HCT116 (cell line): ENCODE measurements around the gene GPM6B. TPM values are rescaled to one million over a fixed set of nuclear protein-coding genes. Genes with fewer than 3 reads are reported as not detected.

Source experiments
- ATAC-seq: fragments of 200-7000 bp; cut with Tn5 transposase; 2 replicates; pipeline ENCODE4 v1.9.1; 2020; ENCODE audit warnings: mild to moderate bottlenecking, moderate library complexity
- BruUV-seq: library from RNA; stranded (reverse); fragments of 400-500 nt; replicated peaks from 2 replicates; lab custom pipeline; 2021; lab: Mats Ljungman, UMichigan
- CTCF ChIA-PET: fragments of 300-600 bp; sonication (Branson Sonifier 250); formaldehyde crosslinking; loops from one replicate; lab custom pipeline; 2021; ENCODE audit warnings: antibody characterized with exemption; lab: Charles Lee
- POLR2A ChIA-PET: fragments of 300-600, 350-600 bp; sonication (Branson Sonifier 250); formaldehyde crosslinking; loops from one replicate; lab custom pipeline; 2021; ENCODE audit warnings: antibody characterized with exemption; lab: Charles Lee
- RAD21 ChIA-PET, 2 experiments: fragments of 300-600 bp; sonication (Branson Sonifier 250); formaldehyde crosslinking; loops; one replicate each; lab custom pipeline; 2023; ENCODE audit warnings: low total read pairs in 2 of 2; ENCODE audit not compliant: uncharacterized antibody in 2 of 2, unreplicated experiment in 2 of 2, low non-redundant PET in 1 of 2; lab: Charles Lee
- DNase-seq: peaks from one replicate; pipeline ENCODE4 v3.0.0-alpha.2; 2010; ENCODE audit warnings: low read depth, low spot score
- H2AFZ ChIP-seq: fragments of 200-600 bp; shearing (Covaris generic), sonication (generic); 2 replicates; pipeline ENCODE4 v1.6.1; 2017; ENCODE audit warnings: low read depth, mixed run types, mixed read lengths, antibody characterized with exemption, low read length; ENCODE audit not compliant: poor library complexity, severe bottlenecking
- H3K27ac ChIP-seq: 2 replicates; pipeline ENCODE4 v1.5.1; 2012; ENCODE audit warnings: low read depth, low read length
- H3K27me3 ChIP-seq: fragments of 200-600 bp; sonication (generic); 2 replicates; pipeline ENCODE4 v1.6.1; 2016; ENCODE audit warnings: mixed run types, low read length, mixed read lengths; ENCODE audit not compliant: insufficient read depth
- H3K36me3 ChIP-seq, 2 experiments: fragments of 200-500 bp in 1 of 2; fragments of 200-600 bp in 1 of 2; sonication (Bioruptor generic) in 1 of 2; sonication (generic) in 1 of 2; 2 replicates each; pipeline versions ENCODE4 v1.5.1 to v1.6.1; 2014 to 2016; ENCODE audit warnings: low read length in 2 of 2, inconsistent platforms in 1 of 2, mixed read lengths in 1 of 2, mixed run types in 1 of 2; ENCODE audit not compliant: insufficient read depth in 2 of 2, control insufficient read depth in 1 of 2
- H3K4me1 ChIP-seq, 2 experiments: fragments of 200-600 bp in 1 of 2; sonication (generic) in 1 of 2; 2 replicates each; pipeline versions ENCODE4 v1.5.1 to v1.6.1; 2012 to 2017; ENCODE audit warnings: low read length in 2 of 2, inconsistent platforms in 1 of 2, mild to moderate bottlenecking in 1 of 2, mixed read lengths in 1 of 2, mixed run types in 1 of 2, moderate library complexity in 1 of 2; ENCODE audit not compliant: insufficient read depth in 2 of 2, control insufficient read depth in 1 of 2
- H3K4me2 ChIP-seq: fragments of 200-600 bp; sonication (generic); 2 replicates; pipeline ENCODE4 v1.6.1; 2017; ENCODE audit warnings: mixed run types, low read length, mixed read lengths
- H3K4me3 ChIP-seq, 2 experiments: fragments of 200-600 bp in 1 of 2; sonication (generic) in 1 of 2; replicated peaks in 1 of 2; 2 replicates each; pipeline ENCODE4 v1.5.1; 2011 to 2016; ENCODE audit warnings: low read length in 2 of 2, control low read depth in 1 of 2, low read depth in 1 of 2, mild to moderate bottlenecking in 1 of 2, mixed read lengths in 1 of 2, mixed run types in 1 of 2
- H3K79me2 ChIP-seq: fragments of 200-600 bp; sonication (generic); 2 replicates; pipeline ENCODE4 v1.6.1; 2017; ENCODE audit warnings: mild to moderate bottlenecking, mixed run types, low read length, moderate library complexity, mixed read lengths; ENCODE audit not compliant: insufficient read depth
- H3K9ac ChIP-seq: fragments of 200-600 bp; sonication (generic); 2 replicates; pipeline ENCODE4 v1.6.1; 2016; ENCODE audit warnings: low read length, mixed read lengths
- H3K9me2 ChIP-seq: fragments of 200-600 bp; sonication (generic), shearing (Covaris generic); 2 replicates; pipeline ENCODE4 v1.6.1; 2017; ENCODE audit warnings: mixed run types, mild to moderate bottlenecking, moderate library complexity; ENCODE audit not compliant: insufficient read depth
- H3K9me3 ChIP-seq, 2 experiments: fragments of 200-500 bp in 1 of 2; fragments of 200-600 bp in 1 of 2; sonication (Bioruptor generic) in 1 of 2; sonication (generic) in 1 of 2; 2 replicates each; pipeline ENCODE4 v1.6.1; 2014 to 2017; ENCODE audit warnings: low read length in 2 of 2, mixed read lengths in 2 of 2, inconsistent platforms in 1 of 2, low read depth in 1 of 2, mild to moderate bottlenecking in 1 of 2, mixed run types in 1 of 2, moderate library complexity in 1 of 2; ENCODE audit not compliant: control insufficient read depth in 1 of 2, insufficient read depth in 1 of 2
- H4K20me1 ChIP-seq: fragments of 200-600 bp; sonication (generic), shearing (Covaris generic); 2 replicates; pipeline ENCODE4 v1.6.1; 2017; ENCODE audit warnings: mixed run types, mild to moderate bottlenecking, moderate library complexity; ENCODE audit not compliant: insufficient read depth
- CBX3 ChIP-seq: IDR thresholded peaks from 2 replicates; pipeline ENCODE4 v1.6.1; 2012; ENCODE audit warnings: low read depth
- CEBPB ChIP-seq: IDR thresholded peaks from 2 replicates; pipeline ENCODE4 v1.6.1; 2012; ENCODE audit warnings: low read depth
- EGR1 ChIP-seq: IDR thresholded peaks from 2 replicates; pipeline ENCODE4 v1.6.1; 2012; ENCODE audit warnings: low read depth
- ELF1 ChIP-seq: IDR thresholded peaks from 2 replicates; pipeline ENCODE4 v1.6.1; 2012; ENCODE audit warnings: low read depth, borderline replicate concordance
- EZH2phosphoT487 ChIP-seq: fragments of 200-600 bp; IDR thresholded peaks from 2 replicates; pipeline ENCODE4 v1.6.1; 2018; ENCODE audit warnings: antibody characterized with exemption, borderline replicate concordance
- FOSL1 ChIP-seq: IDR thresholded peaks from 2 replicates; pipeline ENCODE4 v1.6.1; 2012; ENCODE audit warnings: low read depth
- JUND ChIP-seq: IDR thresholded peaks from 2 replicates; pipeline ENCODE4 v1.6.1; 2012
- POLR2A ChIP-seq: IDR thresholded peaks from 2 replicates; pipeline ENCODE4 v1.7.0; 2011; ENCODE audit warnings: borderline replicate concordance; ENCODE audit not compliant: insufficient read depth, insufficient read length; ENCODE audit errors: extremely low read depth
- POLR2AphosphoS5 ChIP-seq: IDR thresholded peaks from 2 replicates; pipeline ENCODE4 v1.6.1; 2011; ENCODE audit warnings: mild to moderate bottlenecking, low read depth, low read length, moderate library complexity
- SIN3A ChIP-seq: IDR thresholded peaks from 2 replicates; pipeline ENCODE4 v1.6.1; 2012; ENCODE audit warnings: low read depth
- SP1 ChIP-seq: IDR thresholded peaks from 2 replicates; pipeline ENCODE4 v1.6.1; 2012; ENCODE audit warnings: low read depth
- SRF ChIP-seq: IDR thresholded peaks from 2 replicates; pipeline ENCODE4 v1.6.1; 2012; ENCODE audit warnings: low read depth
- TCF7L2 ChIP-seq: IDR thresholded peaks from 2 replicates; pipeline ENCODE4 v1.7.0; 2011; ENCODE audit warnings: borderline replicate concordance, inconsistent platforms; ENCODE audit not compliant: insufficient read depth, insufficient read length; ENCODE audit errors: extremely low read depth
- ZFX ChIP-seq: fragments of 450-650 bp; IDR thresholded peaks from 2 replicates; pipeline ENCODE4 v1.6.1; 2017
- ZNF274 ChIP-seq: fragments of 200-500 bp; sonication (Bioruptor generic); IDR thresholded peaks from 2 replicates; pipeline ENCODE4 v1.6.1; 2014; ENCODE audit warnings: mild to moderate bottlenecking, low read depth, low read length, inconsistent platforms
- intact Hi-C: fragments of 100-400 bp; cut with micrococcal nuclease; formaldehyde crosslinking; loops from 2 replicates; pipeline ENCODE4 v1.10.0; 2022
- total RNA-seq: library from RNA; stranded (reverse); gene quantifications from one replicate; pipeline ENCODE4 v1.2.1, GENCODE V29; 2021; ENCODE audit not compliant: unreplicated experiment
- TF ChIP-seq, protein P1 (sequence below): IDR thresholded peaks from 2 replicates; pipeline ENCODE4 v1.6.1; 2012
- TF ChIP-seq, protein P2 (sequence below): IDR thresholded peaks from 2 replicates; pipeline ENCODE4 v1.6.1; 2011; ENCODE audit warnings: mild to moderate bottlenecking, low read length, moderate library complexity; ENCODE audit not compliant: insufficient replicate concordance; ENCODE audit errors: extremely low read depth
- TF ChIP-seq, protein P3 (sequence below), 3 experiments: fragments of 200-600 bp in 1 of 3; sonication (generic) in 1 of 3; IDR thresholded peaks in 2 of 3; conservative IDR thresholded peaks in 1 of 3; 2 replicates each; pipeline ENCODE4 v1.5.1; 2012 to 2017; ENCODE audit warnings: low read depth in 2 of 3, low read length in 2 of 3, antibody characterized with exemption in 1 of 3, borderline replicate concordance in 1 of 3, control low read depth in 1 of 3, mild to moderate bottlenecking in 1 of 3, mixed read lengths in 1 of 3, mixed run types in 1 of 3, moderate library complexity in 1 of 3; ENCODE audit not compliant: insufficient read depth in 1 of 3
- TF ChIP-seq, protein P4 (sequence below): IDR thresholded peaks from 2 replicates; pipeline ENCODE4 v1.6.1; 2012; ENCODE audit warnings: low read depth

GPM6B gene
- total RNA-seq, 1 experiment from 2014 or later = 0.07 TPM

DNA sequence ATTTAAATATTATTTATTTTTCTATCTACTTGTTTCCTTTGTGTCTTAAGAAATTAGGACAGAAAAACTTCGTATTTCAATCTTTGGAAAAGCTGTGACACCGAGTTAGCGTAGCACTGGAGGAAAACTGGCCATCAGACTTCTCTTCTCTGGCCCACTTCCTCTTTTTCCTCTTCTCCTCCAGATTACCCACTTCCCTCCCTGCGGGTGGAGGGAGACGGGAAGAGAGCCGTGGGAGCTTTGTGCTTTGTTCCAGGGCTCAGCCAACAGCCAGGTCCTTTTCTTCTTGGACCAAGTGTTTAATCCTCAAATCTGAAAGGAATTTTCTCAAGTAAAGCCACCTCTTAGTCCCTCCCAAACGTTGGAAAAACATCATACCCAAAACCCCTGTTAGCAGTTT is 52.6 kb downstream of the GPM6B start:
- no TSS peak for BruUV-seq
- TF ChIP-seq SP1 (no peak), CEBPB (no peak), JUND (no peak), ELF1 (no peak), EZH2phosphoT487 (no peak), SIN3A (no peak), POLR2A (no peak), SRF (no peak), EGR1 (no peak), ZNF274 (no peak), CBX3 (no peak), FOSL1 (no peak), ZFX (no peak), TCF7L2 (no peak), POLR2AphosphoS5 (no peak)
- TF ChIP-seq, protein P1, sequence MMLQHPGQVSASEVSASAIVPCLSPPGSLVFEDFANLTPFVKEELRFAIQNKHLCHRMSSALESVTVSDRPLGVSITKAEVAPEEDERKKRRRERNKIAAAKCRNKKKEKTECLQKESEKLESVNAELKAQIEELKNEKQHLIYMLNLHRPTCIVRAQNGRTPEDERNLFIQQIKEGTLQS = no peak
- TF ChIP-seq, protein P2, sequence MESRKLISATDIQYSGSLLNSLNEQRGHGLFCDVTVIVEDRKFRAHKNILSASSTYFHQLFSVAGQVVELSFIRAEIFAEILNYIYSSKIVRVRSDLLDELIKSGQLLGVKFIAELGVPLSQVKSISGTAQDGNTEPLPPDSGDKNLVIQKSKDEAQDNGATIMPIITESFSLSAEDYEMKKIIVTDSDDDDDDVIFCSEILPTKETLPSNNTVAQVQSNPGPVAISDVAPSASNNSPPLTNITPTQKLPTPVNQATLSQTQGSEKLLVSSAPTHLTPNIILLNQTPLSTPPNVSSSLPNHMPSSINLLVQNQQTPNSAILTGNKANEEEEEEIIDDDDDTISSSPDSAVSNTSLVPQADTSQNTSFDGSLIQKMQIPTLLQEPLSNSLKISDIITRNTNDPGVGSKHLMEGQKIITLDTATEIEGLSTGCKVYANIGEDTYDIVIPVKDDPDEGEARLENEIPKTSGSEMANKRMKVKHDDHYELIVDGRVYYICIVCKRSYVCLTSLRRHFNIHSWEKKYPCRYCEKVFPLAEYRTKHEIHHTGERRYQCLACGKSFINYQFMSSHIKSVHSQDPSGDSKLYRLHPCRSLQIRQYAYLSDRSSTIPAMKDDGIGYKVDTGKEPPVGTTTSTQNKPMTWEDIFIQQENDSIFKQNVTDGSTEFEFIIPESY = no peak
- TF ChIP-seq, protein P3, sequence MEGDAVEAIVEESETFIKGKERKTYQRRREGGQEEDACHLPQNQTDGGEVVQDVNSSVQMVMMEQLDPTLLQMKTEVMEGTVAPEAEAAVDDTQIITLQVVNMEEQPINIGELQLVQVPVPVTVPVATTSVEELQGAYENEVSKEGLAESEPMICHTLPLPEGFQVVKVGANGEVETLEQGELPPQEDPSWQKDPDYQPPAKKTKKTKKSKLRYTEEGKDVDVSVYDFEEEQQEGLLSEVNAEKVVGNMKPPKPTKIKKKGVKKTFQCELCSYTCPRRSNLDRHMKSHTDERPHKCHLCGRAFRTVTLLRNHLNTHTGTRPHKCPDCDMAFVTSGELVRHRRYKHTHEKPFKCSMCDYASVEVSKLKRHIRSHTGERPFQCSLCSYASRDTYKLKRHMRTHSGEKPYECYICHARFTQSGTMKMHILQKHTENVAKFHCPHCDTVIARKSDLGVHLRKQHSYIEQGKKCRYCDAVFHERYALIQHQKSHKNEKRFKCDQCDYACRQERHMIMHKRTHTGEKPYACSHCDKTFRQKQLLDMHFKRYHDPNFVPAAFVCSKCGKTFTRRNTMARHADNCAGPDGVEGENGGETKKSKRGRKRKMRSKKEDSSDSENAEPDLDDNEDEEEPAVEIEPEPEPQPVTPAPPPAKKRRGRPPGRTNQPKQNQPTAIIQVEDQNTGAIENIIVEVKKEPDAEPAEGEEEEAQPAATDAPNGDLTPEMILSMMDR (IDR thresholded peaks at IDR 0.05 in 2 of 3, conservative IDR thresholded peaks at IDR 0.05 in 1 of 3; ENCODE audit: borderline replicate concordance in 1 of 3, insufficient read depth in 1 of 3, low read depth in 2 of 3, low read length in 2 of 3) = no peak
- TF ChIP-seq, protein P4, sequence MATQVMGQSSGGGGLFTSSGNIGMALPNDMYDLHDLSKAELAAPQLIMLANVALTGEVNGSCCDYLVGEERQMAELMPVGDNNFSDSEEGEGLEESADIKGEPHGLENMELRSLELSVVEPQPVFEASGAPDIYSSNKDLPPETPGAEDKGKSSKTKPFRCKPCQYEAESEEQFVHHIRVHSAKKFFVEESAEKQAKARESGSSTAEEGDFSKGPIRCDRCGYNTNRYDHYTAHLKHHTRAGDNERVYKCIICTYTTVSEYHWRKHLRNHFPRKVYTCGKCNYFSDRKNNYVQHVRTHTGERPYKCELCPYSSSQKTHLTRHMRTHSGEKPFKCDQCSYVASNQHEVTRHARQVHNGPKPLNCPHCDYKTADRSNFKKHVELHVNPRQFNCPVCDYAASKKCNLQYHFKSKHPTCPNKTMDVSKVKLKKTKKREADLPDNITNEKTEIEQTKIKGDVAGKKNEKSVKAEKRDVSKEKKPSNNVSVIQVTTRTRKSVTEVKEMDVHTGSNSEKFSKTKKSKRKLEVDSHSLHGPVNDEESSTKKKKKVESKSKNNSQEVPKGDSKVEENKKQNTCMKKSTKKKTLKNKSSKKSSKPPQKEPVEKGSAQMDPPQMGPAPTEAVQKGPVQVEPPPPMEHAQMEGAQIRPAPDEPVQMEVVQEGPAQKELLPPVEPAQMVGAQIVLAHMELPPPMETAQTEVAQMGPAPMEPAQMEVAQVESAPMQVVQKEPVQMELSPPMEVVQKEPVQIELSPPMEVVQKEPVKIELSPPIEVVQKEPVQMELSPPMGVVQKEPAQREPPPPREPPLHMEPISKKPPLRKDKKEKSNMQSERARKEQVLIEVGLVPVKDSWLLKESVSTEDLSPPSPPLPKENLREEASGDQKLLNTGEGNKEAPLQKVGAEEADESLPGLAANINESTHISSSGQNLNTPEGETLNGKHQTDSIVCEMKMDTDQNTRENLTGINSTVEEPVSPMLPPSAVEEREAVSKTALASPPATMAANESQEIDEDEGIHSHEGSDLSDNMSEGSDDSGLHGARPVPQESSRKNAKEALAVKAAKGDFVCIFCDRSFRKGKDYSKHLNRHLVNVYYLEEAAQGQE = no peak
- DNase-seq = no peak
- Histone ChIP-seq H3K27ac (no peak overlapping the region), H3K36me3 (peaks cover 6 to 11% of the 10 kb centered on the region in 2 experiments; a peak in 2 of 4 replicates), H3K9me3 (no peaks in the 10 kb centered on the region), H2AFZ (no peak overlapping the region), H4K20me1 (no peaks in the 10 kb centered on the region), H3K4me1 (no peaks in the 10 kb centered on the region), H3K4me2 (no peak overlapping the region), H3K4me3 (no peak overlapping the region), H3K27me3 (no peaks in the 10 kb centered on the region), H3K9ac (no peak overlapping the region), H3K79me2 (no peaks in the 10 kb centered on the region), H3K9me2 (no peaks in the 10 kb centered on the region)
- intact Hi-C loops = no loop called here
- no peak for ATAC-seq
- ChIA-PET CTCF (no interaction called here), RAD21 (no interaction called here), POLR2A (no interaction called here)
